HCT116 (cell line): ENCODE data around the gene TAL2. TPM values are rescaled to one million over a fixed set of nuclear protein-coding genes. Genes with fewer than 3 reads are reported as not detected.

Experiments used
- ATAC-seq: fragments of 200-7000 bp; cut with Tn5 transposase; 2 replicates; pipeline ENCODE4 v1.9.1; 2020; ENCODE audit warnings: mild to moderate bottlenecking, moderate library complexity
- BruUV-seq: library from RNA; stranded (reverse); fragments of 400-500 nt; replicated peaks from 2 replicates; lab custom pipeline; 2021; lab: Mats Ljungman, UMichigan
- CTCF ChIA-PET: fragments of 300-600 bp; sonication (Branson Sonifier 250); formaldehyde crosslinking; loops from one replicate; lab custom pipeline; 2021; ENCODE audit warnings: antibody characterized with exemption; lab: Charles Lee
- POLR2A ChIA-PET: fragments of 300-600, 350-600 bp; sonication (Branson Sonifier 250); formaldehyde crosslinking; loops from one replicate; lab custom pipeline; 2021; ENCODE audit warnings: antibody characterized with exemption; lab: Charles Lee
- RAD21 ChIA-PET, 2 experiments: fragments of 300-600 bp; sonication (Branson Sonifier 250); formaldehyde crosslinking; loops; one replicate each; lab custom pipeline; 2023; ENCODE audit warnings: low total read pairs in 2 of 2; ENCODE audit not compliant: uncharacterized antibody in 2 of 2, unreplicated experiment in 2 of 2, low non-redundant PET in 1 of 2; lab: Charles Lee
- DNase-seq: peaks from one replicate; pipeline ENCODE4 v3.0.0-alpha.2; 2010; ENCODE audit warnings: low read depth, low spot score
- H2AFZ ChIP-seq: fragments of 200-600 bp; shearing (Covaris generic), sonication (generic); 2 replicates; pipeline ENCODE4 v1.6.1; 2017; ENCODE audit warnings: low read depth, mixed run types, mixed read lengths, antibody characterized with exemption, low read length; ENCODE audit not compliant: poor library complexity, severe bottlenecking
- H3K27ac ChIP-seq: 2 replicates; pipeline ENCODE4 v1.5.1; 2012; ENCODE audit warnings: low read depth, low read length
- H3K27me3 ChIP-seq: fragments of 200-600 bp; sonication (generic); 2 replicates; pipeline ENCODE4 v1.6.1; 2016; ENCODE audit warnings: mixed run types, low read length, mixed read lengths; ENCODE audit not compliant: insufficient read depth
- H3K36me3 ChIP-seq, 2 experiments: fragments of 200-500 bp in 1 of 2; fragments of 200-600 bp in 1 of 2; sonication (Bioruptor generic) in 1 of 2; sonication (generic) in 1 of 2; 2 replicates each; pipeline versions ENCODE4 v1.5.1 to v1.6.1; 2014 to 2016; ENCODE audit warnings: low read length in 2 of 2, inconsistent platforms in 1 of 2, mixed read lengths in 1 of 2, mixed run types in 1 of 2; ENCODE audit not compliant: insufficient read depth in 2 of 2, control insufficient read depth in 1 of 2
- H3K4me1 ChIP-seq, 2 experiments: fragments of 200-600 bp in 1 of 2; sonication (generic) in 1 of 2; 2 replicates each; pipeline versions ENCODE4 v1.5.1 to v1.6.1; 2012 to 2017; ENCODE audit warnings: low read length in 2 of 2, inconsistent platforms in 1 of 2, mild to moderate bottlenecking in 1 of 2, mixed read lengths in 1 of 2, mixed run types in 1 of 2, moderate library complexity in 1 of 2; ENCODE audit not compliant: insufficient read depth in 2 of 2, control insufficient read depth in 1 of 2
- H3K4me2 ChIP-seq: fragments of 200-600 bp; sonication (generic); 2 replicates; pipeline ENCODE4 v1.6.1; 2017; ENCODE audit warnings: mixed run types, low read length, mixed read lengths
- H3K4me3 ChIP-seq, 2 experiments: fragments of 200-600 bp in 1 of 2; sonication (generic) in 1 of 2; replicated peaks in 1 of 2; 2 replicates each; pipeline ENCODE4 v1.5.1; 2011 to 2016; ENCODE audit warnings: low read length in 2 of 2, control low read depth in 1 of 2, low read depth in 1 of 2, mild to moderate bottlenecking in 1 of 2, mixed read lengths in 1 of 2, mixed run types in 1 of 2
- H3K79me2 ChIP-seq: fragments of 200-600 bp; sonication (generic); 2 replicates; pipeline ENCODE4 v1.6.1; 2017; ENCODE audit warnings: mild to moderate bottlenecking, mixed run types, low read length, moderate library complexity, mixed read lengths; ENCODE audit not compliant: insufficient read depth
- H3K9ac ChIP-seq: fragments of 200-600 bp; sonication (generic); 2 replicates; pipeline ENCODE4 v1.6.1; 2016; ENCODE audit warnings: low read length, mixed read lengths
- H3K9me2 ChIP-seq: fragments of 200-600 bp; sonication (generic), shearing (Covaris generic); 2 replicates; pipeline ENCODE4 v1.6.1; 2017; ENCODE audit warnings: mixed run types, mild to moderate bottlenecking, moderate library complexity; ENCODE audit not compliant: insufficient read depth
- H3K9me3 ChIP-seq, 2 experiments: fragments of 200-500 bp in 1 of 2; fragments of 200-600 bp in 1 of 2; sonication (Bioruptor generic) in 1 of 2; sonication (generic) in 1 of 2; 2 replicates each; pipeline ENCODE4 v1.6.1; 2014 to 2017; ENCODE audit warnings: low read length in 2 of 2, mixed read lengths in 2 of 2, inconsistent platforms in 1 of 2, low read depth in 1 of 2, mild to moderate bottlenecking in 1 of 2, mixed run types in 1 of 2, moderate library complexity in 1 of 2; ENCODE audit not compliant: control insufficient read depth in 1 of 2, insufficient read depth in 1 of 2
- H4K20me1 ChIP-seq: fragments of 200-600 bp; sonication (generic), shearing (Covaris generic); 2 replicates; pipeline ENCODE4 v1.6.1; 2017; ENCODE audit warnings: mixed run types, mild to moderate bottlenecking, moderate library complexity; ENCODE audit not compliant: insufficient read depth
- ATF3 ChIP-seq: IDR thresholded peaks from 2 replicates; pipeline ENCODE4 v1.6.1; 2012
- CTCF ChIP-seq, 3 experiments: fragments of 200-600 bp in 1 of 3; sonication (generic) in 1 of 3; IDR thresholded peaks in 2 of 3; conservative IDR thresholded peaks in 1 of 3; 2 replicates each; pipeline ENCODE4 v1.5.1; 2012 to 2017; ENCODE audit warnings: low read depth in 2 of 3, low read length in 2 of 3, antibody characterized with exemption in 1 of 3, borderline replicate concordance in 1 of 3, control low read depth in 1 of 3, mild to moderate bottlenecking in 1 of 3, mixed read lengths in 1 of 3, mixed run types in 1 of 3, moderate library complexity in 1 of 3; ENCODE audit not compliant: insufficient read depth in 1 of 3
- EGR1 ChIP-seq: IDR thresholded peaks from 2 replicates; pipeline ENCODE4 v1.6.1; 2012; ENCODE audit warnings: low read depth
- EZH2phosphoT487 ChIP-seq: fragments of 200-600 bp; IDR thresholded peaks from 2 replicates; pipeline ENCODE4 v1.6.1; 2018; ENCODE audit warnings: antibody characterized with exemption, borderline replicate concordance
- MAX ChIP-seq: IDR thresholded peaks from 2 replicates; pipeline ENCODE4 v1.6.1; 2012
- POLR2A ChIP-seq: IDR thresholded peaks from 2 replicates; pipeline ENCODE4 v1.7.0; 2011; ENCODE audit warnings: borderline replicate concordance; ENCODE audit not compliant: insufficient read depth, insufficient read length; ENCODE audit errors: extremely low read depth
- POLR2AphosphoS5 ChIP-seq: IDR thresholded peaks from 2 replicates; pipeline ENCODE4 v1.6.1; 2011; ENCODE audit warnings: mild to moderate bottlenecking, low read depth, low read length, moderate library complexity
- RAD21 ChIP-seq: IDR thresholded peaks from 2 replicates; pipeline ENCODE4 v1.6.1; 2012; ENCODE audit warnings: low read depth, mild to moderate bottlenecking
- REST ChIP-seq: IDR thresholded peaks from 2 replicates; pipeline ENCODE4 v1.6.1; 2012; ENCODE audit warnings: low read depth
- SP1 ChIP-seq: IDR thresholded peaks from 2 replicates; pipeline ENCODE4 v1.6.1; 2012; ENCODE audit warnings: low read depth
- SRF ChIP-seq: IDR thresholded peaks from 2 replicates; pipeline ENCODE4 v1.6.1; 2012; ENCODE audit warnings: low read depth
- TCF7L2 ChIP-seq: IDR thresholded peaks from 2 replicates; pipeline ENCODE4 v1.7.0; 2011; ENCODE audit warnings: borderline replicate concordance, inconsistent platforms; ENCODE audit not compliant: insufficient read depth, insufficient read length; ENCODE audit errors: extremely low read depth
- ZBTB33 ChIP-seq: IDR thresholded peaks from 2 replicates; pipeline ENCODE4 v1.6.1; 2011; ENCODE audit warnings: mild to moderate bottlenecking, low read length, moderate library complexity; ENCODE audit not compliant: insufficient replicate concordance; ENCODE audit errors: extremely low read depth
- ZFX ChIP-seq: fragments of 450-650 bp; IDR thresholded peaks from 2 replicates; pipeline ENCODE4 v1.6.1; 2017
- ZNF274 ChIP-seq: fragments of 200-500 bp; sonication (Bioruptor generic); IDR thresholded peaks from 2 replicates; pipeline ENCODE4 v1.6.1; 2014; ENCODE audit warnings: mild to moderate bottlenecking, low read depth, low read length, inconsistent platforms
- intact Hi-C: fragments of 100-400 bp; cut with micrococcal nuclease; formaldehyde crosslinking; loops from 2 replicates; pipeline ENCODE4 v1.10.0; 2022
- total RNA-seq: library from RNA; stranded (reverse); gene quantifications from one replicate; pipeline ENCODE4 v1.2.1, GENCODE V29; 2021; ENCODE audit not compliant: unreplicated experiment

TAL2 gene
- total RNA-seq, 1 experiment from 2014 or later = not detected

- no peak overlapping the region for H3K4me3 ChIP-seq
- no peaks in the 10 kb centered on the region; the same call in 1 of the 2 replicates for H3K9me2 ChIP-seq
- no peaks in the 10 kb centered on the region for H3K27me3 ChIP-seq
- ChIA-PET CTCF (no interaction called here), RAD21 (no interaction called here), POLR2A (no interaction called here)
- H3K9ac ChIP-seq = no peak overlapping the region
- H3K79me2 ChIP-seq = no peaks in the 10 kb centered on the region
- BruUV-seq = no TSS peak
- no peak overlapping the region for H3K4me2 ChIP-seq
- H3K4me1 ChIP-seq = 0 out of 4 replicates have a peak, but pooled peaks cover 0 to 3% of the 10 kb centered on the region in 2 experiments
- H3K36me3 ChIP-seq = no peaks in the 10 kb centered on the region
- TF ChIP-seq REST (no peak), TCF7L2 (no peak), SP1 (no peak), ZBTB33 (no peak), SRF (no peak), EZH2phosphoT487 (no peak), RAD21 (no peak), POLR2AphosphoS5 (no peak), CTCF (IDR thresholded peaks at IDR 0.05 in 2 of 3, conservative IDR thresholded peaks at IDR 0.05 in 1 of 3; ENCODE audit: borderline replicate concordance in 1 of 3, insufficient read depth in 1 of 3, low read depth in 2 of 3, low read length in 2 of 3) (no peak), POLR2A (no peak), EGR1 (no peak), ZFX (no peak), ZNF274 (no peak), MAX (no peak), ATF3 (no peak)
- ATAC-seq (no peak), DNase-seq (no peak)
- H2AFZ ChIP-seq = no peak overlapping the region
- H3K27ac ChIP-seq = no peak overlapping the region
- no peaks in the 10 kb centered on the region for H4K20me1 ChIP-seq
- H3K9me3 ChIP-seq = no peaks in the 10 kb centered on the region
- intact Hi-C loops = no loop called here
Observed at GRCh38 chr9:105679257-105680022, 17.2 kb downstream of the TAL2 start.
